Thyroid gland (tissue), 4 donors: ENCODE measurements around the gene DNAJC13.

Source experiments
- CTCF ChIP-seq, 6 experiments: fragments of 200-600 bp in 3 of 6; fragments of 450-650 bp in 3 of 6; sonication (generic) in 3 of 6; IDR thresholded peaks; one replicate each; pipeline ENCODE4 v1.5.1; 2016 to 2019; ENCODE audit warnings: antibody characterized with exemption in 6 of 6, mild to moderate bottlenecking in 2 of 6, inconsistent platforms in 1 of 6, moderate library complexity in 1 of 6
- POLR2A ChIP-seq, 2 donors: fragments of 450-650 bp; IDR thresholded peaks; one replicate each; pipeline ENCODE4 v1.6.1; 2017; ENCODE audit warnings: antibody characterized with exemption in 2 of 2, mild to moderate bottlenecking in 2 of 2, moderate library complexity in 1 of 2

- TF ChIP-seq CTCF (IDR thresholded peaks at IDR 0.05) (no peak), POLR2A (IDR thresholded peaks at IDR 0.05) (no peak)
Measured at GRCh38 chr3:132418916-132419315, 1.6 kb downstream of the DNAJC13 start.
